WTC11 (cell line): ENCODE data around the gene RGL2. TPM values are rescaled to one million over a fixed set of nuclear protein-coding genes. Genes with fewer than 3 reads are reported as not detected.

Experiments
- ATAC-seq: fragments of 200-7000 bp; cut with Tn5 transposase; 2 replicates; pipeline ENCODE4 v1.10.0; 2021; ENCODE audit warnings: mild to moderate bottlenecking, moderate library complexity
- CTCF ChIA-PET: fragments of 300-600 bp; sonication (Branson Sonifier 250); formaldehyde crosslinking; loops from one replicate; lab custom pipeline; 2021; ENCODE audit warnings: antibody characterized with exemption; lab: Charles Lee
- POLR2A ChIA-PET: fragments of 350-600 bp; sonication (Branson Sonifier 250); formaldehyde crosslinking; loops from one replicate; lab custom pipeline; 2021; ENCODE audit warnings: antibody characterized with exemption; lab: Charles Lee
- DNase-seq: peaks from one replicate; pipeline ENCODE4 v3.0.0; 2021; ENCODE audit warnings: low spot score
- H3K27ac Mint-ChIP-seq: 2 replicates; pipeline ENCODE4 v1.8.0; 2021; ENCODE audit warnings: mixed read lengths
- H3K27me3 Mint-ChIP-seq: 2 replicates; pipeline ENCODE4 v1.8.0; 2021; ENCODE audit warnings: low read depth, mild to moderate bottlenecking, moderate library complexity, mixed read lengths
- H3K36me3 Mint-ChIP-seq: 2 replicates; pipeline ENCODE4 v1.8.0; 2021; ENCODE audit warnings: mixed read lengths
- H3K4me1 Mint-ChIP-seq: 2 replicates; pipeline ENCODE4 v1.8.0; 2022; ENCODE audit warnings: mixed read lengths
- H3K4me3 Mint-ChIP-seq: 2 replicates; pipeline ENCODE4 v1.8.0; 2021; ENCODE audit warnings: mild to moderate bottlenecking, moderate library complexity, mixed read lengths
- H3K9me3 Mint-ChIP-seq: 2 replicates; pipeline ENCODE4 v1.8.0; 2021; ENCODE audit warnings: mixed read lengths
- AFF4 ChIP-seq: sonication (generic); formaldehyde crosslinking; IDR thresholded peaks from 2 replicates; pipeline ENCODE4 v1.8.1; 2023; ENCODE audit warnings: mild to moderate bottlenecking, missing genetic modification reagents, borderline replicate concordance
- ATF3 ChIP-seq: sonication (generic); formaldehyde crosslinking; conservative IDR thresholded peaks from 2 replicates; pipeline ENCODE4 v1.8.1; 2022; ENCODE audit warnings: mild to moderate bottlenecking, missing genetic modification reagents
- ESRRA ChIP-seq: sonication (generic); formaldehyde crosslinking; IDR thresholded peaks from 2 replicates; pipeline ENCODE4 v1.8.1; 2022; ENCODE audit warnings: mild to moderate bottlenecking, missing genetic modification reagents, borderline replicate concordance
- FOXP4 ChIP-seq: sonication (generic); formaldehyde crosslinking; IDR thresholded peaks from 2 replicates; pipeline ENCODE4 v1.8.0; 2022; ENCODE audit warnings: mild to moderate bottlenecking, missing genetic modification reagents
- GABPB1 ChIP-seq: sonication (generic); formaldehyde crosslinking; IDR thresholded peaks from 2 replicates; pipeline ENCODE4 v1.8.1; 2023; ENCODE audit warnings: mild to moderate bottlenecking, missing genetic modification reagents
- GTF2I ChIP-seq: fragments of 250-450 bp; sonication (Bioruptor Pico); conservative IDR thresholded peaks from 2 replicates; pipeline ENCODE4 v1.4.0; 2021; ENCODE audit warnings: mild to moderate bottlenecking
- NR2C2 ChIP-seq: sonication (generic); formaldehyde crosslinking; IDR thresholded peaks from 2 replicates; pipeline ENCODE4 v1.8.0; 2022; ENCODE audit warnings: mild to moderate bottlenecking, missing genetic modification reagents
- PREB ChIP-seq: sonication (generic); formaldehyde crosslinking; IDR thresholded peaks from 2 replicates; pipeline ENCODE4 v1.8.1; 2022; ENCODE audit warnings: mild to moderate bottlenecking, missing genetic modification reagents, moderate library complexity, borderline replicate concordance
- SMAD3 ChIP-seq: sonication (generic); formaldehyde crosslinking; IDR thresholded peaks from 2 replicates; pipeline ENCODE4 v1.8.0; 2022; ENCODE audit warnings: missing genetic modification reagents, mild to moderate bottlenecking, borderline replicate concordance
- USF1 ChIP-seq: sonication (generic); formaldehyde crosslinking; IDR thresholded peaks from 2 replicates; pipeline ENCODE4 v1.8.0; 2022; ENCODE audit warnings: mild to moderate bottlenecking, missing genetic modification reagents
- ZNF423 ChIP-seq: fragments of 250-450 bp; sonication (Bioruptor Pico); IDR thresholded peaks from 2 replicates; pipeline ENCODE4 v2.1.2; 2022; ENCODE audit warnings: mild to moderate bottlenecking, moderate library complexity
- total RNA-seq: library from RNA; stranded (reverse); gene quantifications from 3 replicates; pipeline ENCODE4 v1.2.3, GENCODE V29; 2021

Gene RGL2
- total RNA-seq, 1 experiment from 2014 or later = 77.1 TPM

GRCh38 chr6:33313709-33314514 is 15.2 kb upstream of the RGL2 start, which contains the start of gene TAPBP (continued):
- TF ChIP-seq PREB (CRISPR knock-in tag) (no peak), GTF2I (CRISPR knock-in tag) (no peak), ESRRA (no peak), USF1 (peak; percentile 45; the same call in 1 of the 2 replicates), AFF4 (CRISPR knock-in tag) (no peak)

GRCh38 chr6:33313105-33313708 is 14.5 kb upstream of the RGL2 start:
- ATAC-seq (no peak; the same call in 1 of the 2 replicates), DNase-seq (peak; percentile 47)
- Mint-ChIP-seq H3K36me3 (no peaks in the 10 kb centered on the region), H3K4me1 (peaks cover 35% of the 10 kb centered on the region), H3K27me3 (no peaks in the 10 kb centered on the region; the same call in 1 of the 2 replicates), H3K9me3 (no peaks in the 10 kb centered on the region), H3K27ac (peak overlapping the region; percentile 93), H3K4me3 (peak overlapping the region; percentile 93)
- POLR2A ChIA-PET = interaction anchor here (0.9 to 1.5 kb wide), 7 partner anchors 10 to 118 kb away, joined by 3 to 8 read pairs (median 4); partner anchors contain the start of genes B3GALT4, RGL2, RPS18 and VPS52
- TF ChIP-seq GABPB1 (CRISPR knock-in tag) (peak; percentile 26; the same call in 1 of the 2 replicates), ZNF423 (CRISPR knock-in tag) (peak; percentile 43; the same call in 1 of the 2 replicates), FOXP4 (CRISPR knock-in tag) (peak; percentile 24; the same call in 1 of the 2 replicates), ATF3 (CRISPR knock-in tag) (no peak), NR2C2 (CRISPR knock-in tag) (no peak), SMAD3 (CRISPR knock-in tag) (no peak)
- CTCF ChIA-PET = interaction anchor here (1.0 to 3.7 kb wide), 10 partner anchors 14 to 189 kb away, joined by 3 to 29 read pairs (median 5); partner anchors contain the start of genes B3GALT4, RGL2, RPS18 and VPS52
